CD4-positive, alpha-beta T cell treated with Interleukin-12 subunit alpha and Interleukin-12 subunit beta, for 1 hour (primary cell): ENCODE results near the gene PAX3.
A peak's percentile ranks its signal among the peaks of the same experiment; 100 is the strongest.

ENCODE experiments used
- DNase-seq: peaks from one replicate; pipeline ENCODE4 v3.0.0-alpha.2; 2020

The PAX3 gene

GRCh38 chr2:222298311-222299150 lies at the start of gene PAX3:
Gene PAX3, minus strand, starts transcription at chr2:222298998. Its CDS starts 383 bp downstream, at chr2:222298615.
- DNase-seq: no peak

- no peak for DNase-seq
These were observed 42.5 kb upstream of the PAX3 start for GRCh38 chr2:222341331-222341730.

- no peak for DNase-seq
These were observed 39.6 kb upstream of the PAX3 start for GRCh38 chr2:222338374-222338773.

- no peak for DNase-seq
These were observed 38.1 kb upstream of the PAX3 start for GRCh38 chr2:222336931-222337330.

DNA sequence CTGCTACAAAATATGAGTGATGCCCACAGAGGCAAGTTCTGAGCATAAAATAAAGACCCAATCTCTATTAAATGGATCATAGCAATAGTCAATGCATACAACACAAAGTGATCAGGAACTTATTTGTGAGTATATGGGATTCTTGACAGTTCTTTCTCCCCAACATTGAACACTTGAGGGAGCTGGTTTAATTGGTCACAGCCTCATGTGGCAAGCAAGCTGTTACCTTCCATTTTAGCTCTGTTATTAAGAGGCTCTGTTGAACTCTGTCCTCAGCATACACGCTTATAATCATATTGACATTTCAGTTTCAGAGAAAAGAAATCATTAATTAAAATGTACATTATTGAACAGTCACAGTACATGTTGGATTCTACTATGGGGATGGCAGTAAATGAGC lies 37.6 kb upstream of the PAX3 start:
- no peak for DNase-seq

DNA sequence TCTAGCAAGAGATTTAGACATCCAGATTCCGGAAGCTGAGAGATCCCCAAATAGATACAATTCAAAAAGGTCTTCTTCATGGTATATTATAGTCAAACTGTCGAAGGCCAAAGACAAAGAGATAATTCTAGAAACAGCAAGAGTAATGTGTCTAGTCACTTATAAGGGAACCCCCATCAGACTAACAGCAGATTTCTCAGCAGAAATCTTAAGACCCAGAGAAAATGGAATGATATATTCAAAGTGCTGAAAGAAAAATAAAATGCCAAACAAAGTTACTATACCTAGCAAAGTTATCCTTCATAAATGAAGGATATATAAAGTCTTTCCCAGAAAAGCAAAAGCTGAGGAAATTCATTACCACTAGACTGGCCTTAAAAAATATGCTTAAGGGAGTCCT lies 36.1 kb upstream of the PAX3 start:
- DNase-seq: no peak

DNA sequence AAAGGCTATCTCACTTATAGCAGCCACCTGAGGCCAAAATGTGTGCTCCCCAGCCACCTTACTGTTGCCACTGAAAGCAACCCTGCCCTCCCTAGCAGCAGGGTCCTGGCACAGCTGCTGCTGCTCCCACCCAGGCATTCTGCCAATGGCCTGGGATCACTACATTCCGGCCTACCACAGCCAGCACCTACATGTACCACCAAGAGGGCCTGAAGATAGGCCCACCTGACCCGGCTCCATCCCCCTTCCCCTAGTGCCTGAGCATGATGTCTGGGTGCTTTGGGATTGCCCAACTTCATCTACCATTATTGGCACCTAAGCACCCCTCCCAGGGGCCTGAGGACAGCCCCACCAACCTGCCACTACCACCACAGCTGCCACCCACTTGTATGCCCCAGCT lies 34.6 kb upstream of the PAX3 start:
- DNase-seq: no peak

GRCh38 chr2:222332116-222332515 lies 33.3 kb upstream of the PAX3 start:
- DNase-seq: no peak

DNA sequence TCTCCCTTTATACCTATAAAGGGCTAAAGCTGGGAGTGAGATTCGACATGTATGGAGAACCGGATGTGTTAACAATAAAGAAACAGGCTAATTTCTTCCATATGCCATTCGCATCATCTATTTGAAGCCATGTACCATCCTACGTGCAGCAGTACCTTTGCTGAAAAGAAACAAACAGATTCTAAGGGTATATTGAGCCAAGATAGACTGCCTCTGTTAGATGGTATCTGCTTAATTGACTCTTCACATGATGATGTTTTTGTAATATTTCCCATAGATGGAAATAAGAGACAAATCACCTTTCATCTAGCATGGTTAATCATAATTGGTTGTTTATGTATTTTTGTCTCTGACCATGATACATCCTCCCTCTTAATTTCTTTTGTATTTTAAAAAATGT lies 32.1 kb upstream of the PAX3 start:
- DNase-seq: no peak

DNA sequence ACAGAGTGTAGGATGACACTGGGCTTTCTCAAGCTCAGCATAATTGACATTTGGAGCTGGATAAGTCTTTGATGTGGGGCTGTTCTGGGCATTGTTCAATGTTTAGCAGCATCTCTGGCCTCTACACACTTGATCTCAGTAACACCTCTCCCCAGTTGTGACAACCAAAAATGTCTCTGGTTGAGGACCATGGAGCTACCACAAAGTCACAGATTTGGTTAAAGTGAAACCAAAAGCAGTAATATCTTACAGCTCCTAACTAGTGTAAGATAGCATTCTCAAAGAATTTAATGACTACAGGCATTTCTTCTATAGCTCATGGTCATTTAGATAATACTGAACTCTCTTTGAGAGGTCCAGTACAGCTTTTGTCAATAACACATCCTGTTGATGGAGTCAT lies 23.4 kb upstream of the PAX3 start:
- no peak for DNase-seq

DNA sequence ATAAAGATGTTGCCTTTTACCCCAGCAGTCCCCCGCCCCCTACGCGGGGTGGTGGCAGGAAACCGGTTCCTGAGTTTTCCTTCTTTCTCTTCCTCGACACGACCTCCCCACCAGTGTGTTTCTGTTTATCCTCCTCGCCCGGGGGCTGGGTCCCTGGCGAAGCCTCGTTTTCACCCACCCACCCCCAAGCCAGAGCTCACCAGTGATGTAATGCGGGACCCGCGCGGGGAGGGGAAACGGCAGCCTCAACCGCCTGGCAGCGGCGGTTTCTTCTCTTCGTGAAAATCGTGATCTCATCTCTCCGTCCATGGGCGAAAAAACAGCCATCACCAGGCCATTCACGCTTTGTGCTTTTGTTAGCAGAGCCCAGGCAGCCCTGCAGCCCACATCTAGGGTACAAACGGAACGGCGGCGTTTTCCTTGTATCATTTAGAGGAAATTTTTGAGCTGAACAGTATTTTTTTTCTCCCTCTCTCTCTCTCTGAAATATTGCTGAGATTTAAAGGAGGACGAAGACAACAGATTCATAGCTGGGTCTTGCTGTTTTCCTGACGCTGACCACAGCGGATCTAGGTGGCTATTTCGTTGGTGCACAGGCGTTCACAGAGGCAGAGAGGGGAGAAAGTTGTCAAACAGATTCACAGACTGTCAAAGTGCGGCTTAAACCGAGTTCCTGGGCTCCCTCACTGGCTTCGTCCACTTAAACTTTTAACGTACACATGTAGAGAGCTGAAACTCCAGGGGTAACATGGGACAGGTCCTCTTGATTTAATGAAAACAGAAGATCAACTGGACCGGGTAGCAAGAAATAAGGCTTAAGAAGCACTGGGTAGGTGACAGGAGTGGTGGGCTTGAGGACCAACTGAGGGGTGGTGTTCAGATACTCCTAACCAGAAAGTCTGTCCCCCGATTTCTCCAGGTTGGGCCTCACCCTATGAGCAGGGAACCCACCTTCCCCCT lies 21.9 kb upstream of the PAX3 start:
- DNase-seq: no peak

- no peak for DNase-seq
These were observed 21.0 kb upstream of the PAX3 start for GRCh38 chr2:222319586-222320435.

GRCh38 chr2:222318712-222319585 lies 20.2 kb upstream of the PAX3 start:
- peak; percentile 48 for DNase-seq

DNA sequence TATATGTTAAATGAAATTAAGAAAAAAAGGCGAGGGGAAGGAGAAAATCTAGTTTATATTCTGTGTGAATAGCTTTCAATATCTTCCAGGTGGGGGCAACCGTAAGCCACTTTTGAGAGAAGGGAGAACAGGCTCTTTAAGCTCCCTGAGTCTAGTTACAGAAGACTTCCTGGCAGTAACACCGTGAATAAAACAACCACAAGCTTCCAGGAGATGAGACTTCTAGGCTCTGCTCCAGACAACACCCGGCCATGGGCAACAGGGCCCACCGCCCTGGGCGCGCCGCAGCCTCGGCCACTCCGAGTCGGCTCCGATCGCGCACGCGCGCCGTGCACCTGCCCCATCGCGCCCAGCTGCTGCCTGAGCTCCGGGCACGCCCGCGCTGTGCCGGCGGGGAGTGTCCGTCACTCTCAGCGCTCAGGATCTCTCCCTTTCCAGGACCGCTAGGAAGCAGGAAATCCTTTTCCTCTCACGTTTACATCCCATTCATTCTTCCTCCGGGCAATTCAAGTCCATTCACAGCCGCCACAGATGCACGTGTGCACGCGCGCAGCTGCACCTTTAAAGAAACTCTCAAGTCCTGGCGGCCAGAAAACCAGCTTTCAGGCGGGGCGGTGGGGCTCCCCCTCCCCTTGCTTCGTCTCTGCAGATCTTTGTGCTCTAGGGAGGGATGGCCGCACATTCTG lies 19.4 kb upstream of the PAX3 start:
- peak; percentile 45 for DNase-seq

- DNase-seq: no peak
These were observed 16.8 kb upstream of the PAX3 start for GRCh38 chr2:222315443-222316121.

DNA sequence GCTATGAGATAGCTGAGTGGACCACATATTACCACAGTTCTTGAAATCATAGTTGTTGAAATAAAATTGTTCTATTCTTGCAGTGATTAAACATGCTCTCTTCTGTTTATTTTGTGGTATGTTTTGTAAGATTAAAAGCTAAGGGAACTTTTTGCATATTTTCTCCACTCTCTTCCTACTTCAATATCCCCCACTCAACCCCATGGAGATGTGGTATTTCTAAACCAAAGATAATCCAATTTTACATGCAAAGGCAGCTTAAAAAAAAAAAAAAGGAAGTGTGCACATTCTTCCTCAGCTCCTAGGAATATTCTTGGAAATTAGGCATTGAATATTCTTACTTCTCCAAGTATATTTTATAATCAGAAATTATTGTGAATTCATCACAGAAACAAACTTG lies 15.0 kb upstream of the PAX3 start:
- DNase-seq: no peak

DNA sequence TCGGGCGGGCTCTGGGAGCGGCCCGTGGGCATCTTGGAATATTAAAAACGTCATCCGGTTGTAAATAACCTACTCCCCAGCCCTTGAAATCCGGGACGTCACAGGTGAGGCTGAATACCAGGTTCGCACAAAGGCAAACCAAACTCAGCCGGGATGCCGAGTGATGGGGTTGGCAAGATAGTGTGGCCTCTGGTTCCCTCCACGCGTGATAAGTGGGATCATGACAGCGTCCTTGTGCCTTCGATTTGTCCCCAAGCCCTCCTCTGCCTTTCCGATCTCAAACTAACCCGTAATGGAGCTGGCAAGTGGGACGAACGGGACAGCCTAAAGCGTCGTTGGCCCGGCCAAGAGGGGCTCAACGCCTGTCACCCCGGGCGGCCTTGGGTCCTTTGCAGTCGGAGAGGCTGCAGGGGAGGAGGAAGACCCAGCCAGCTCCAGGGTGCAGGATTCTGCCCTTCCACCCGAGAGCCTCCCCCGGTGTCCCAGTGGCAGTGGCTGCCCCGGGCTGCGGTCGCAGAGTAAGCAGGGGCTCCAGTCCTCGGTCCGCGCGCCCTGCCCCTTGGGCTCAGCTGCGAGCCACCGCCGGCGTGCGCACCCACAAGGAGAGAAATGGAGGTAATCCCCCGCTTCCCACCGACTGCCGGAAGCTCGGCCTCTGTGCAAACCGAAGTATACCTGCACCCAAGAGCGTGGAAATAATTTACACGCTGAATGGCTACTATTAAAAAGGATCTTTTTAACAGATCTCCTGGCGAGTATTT lies 13.4 kb upstream of the PAX3 start:
- no peak for DNase-seq

- DNase-seq: no peak
These were observed 12.7 kb upstream of the PAX3 start for GRCh38 chr2:222311319-222311977.

DNA sequence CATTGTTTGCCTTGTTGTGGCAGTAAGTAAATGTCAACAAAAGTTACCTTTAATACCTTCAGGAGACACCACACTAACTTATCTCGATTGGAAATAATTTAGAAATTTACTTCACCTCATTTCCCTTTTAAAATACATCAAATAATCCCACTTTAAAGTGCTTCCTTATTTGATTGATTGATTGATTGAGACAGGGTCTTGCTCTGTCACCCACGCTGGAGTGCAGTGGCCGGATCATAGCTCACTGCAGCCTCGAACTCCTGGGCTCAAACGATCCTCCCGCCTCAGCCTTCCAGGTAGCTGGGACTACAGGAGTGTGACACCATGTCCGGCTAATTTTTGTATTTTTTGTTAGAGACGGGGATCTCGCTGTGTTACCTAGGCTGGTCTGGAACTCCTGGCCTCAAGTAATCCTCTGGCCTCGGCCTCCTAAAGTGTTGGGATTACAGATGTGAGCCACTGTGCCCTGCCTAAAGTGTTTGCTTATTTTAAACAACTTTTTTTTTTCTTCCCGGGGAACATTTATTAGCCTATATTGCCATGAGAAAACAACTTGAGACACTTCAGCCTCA lies 12.0 kb upstream of the PAX3 start:
- no peak for DNase-seq
